ENCODE data around the gene ACVRL1.

Gene ACVRL1

GRCh38 chr12:51914034-51914923 is 7.0 kb downstream of the ACVRL1 start:
- DNase-seq (ENCODE audit: extremely low read depth in 1 of 2, low read depth in 1 of 2) = no peak

GRCh38 chr12:51915003-51915625 is 7.8 kb downstream of the ACVRL1 start:
- no peak for DNase-seq (ENCODE audit: extremely low read depth in 1 of 2, low read depth in 1 of 2)

- no peak for DNase-seq (ENCODE audit: extremely low read depth in 1 of 2, low read depth in 1 of 2)
Observed at GRCh38 chr12:51915951-51916350, 8.6 kb downstream of the ACVRL1 start.

GRCh38 chr12:51917041-51917590 is 9.8 kb downstream of the ACVRL1 start:
- no peak for DNase-seq (ENCODE audit: extremely low read depth in 1 of 2, low read depth in 1 of 2)

GRCh38 chr12:51917746-51918453 is 10.6 kb downstream of the ACVRL1 start:
- no peak for DNase-seq (ENCODE audit: extremely low read depth in 1 of 2, low read depth in 1 of 2)

GRCh38 chr12:51920046-51920445 is 12.7 kb downstream of the ACVRL1 start:
- no peak for DNase-seq (ENCODE audit: extremely low read depth in 1 of 2, low read depth in 1 of 2)

GRCh38 chr12:51921017-51921725 is 13.9 kb downstream of the ACVRL1 start:
- DNase-seq (ENCODE audit: extremely low read depth in 1 of 2, low read depth in 1 of 2) = no peak

- no peak for DNase-seq (ENCODE audit: extremely low read depth in 1 of 2, low read depth in 1 of 2)
Observed at GRCh38 chr12:51922146-51922545, 14.8 kb downstream of the ACVRL1 start.

- no peak for DNase-seq (ENCODE audit: extremely low read depth in 1 of 2, low read depth in 1 of 2)
Observed at GRCh38 chr12:51922762-51923505, 15.6 kb downstream of the ACVRL1 start.

- peak; percentile 19 to 31 for DNase-seq (ENCODE audit: extremely low read depth in 1 of 2, low read depth in 1 of 2)
Observed at GRCh38 chr12:51923506-51924365, 16.4 kb downstream of the ACVRL1 start.

- no peak for DNase-seq (ENCODE audit: extremely low read depth in 1 of 2, low read depth in 1 of 2)
Observed at GRCh38 chr12:51924551-51925319, 17.4 kb downstream of the ACVRL1 start.

- no peak for DNase-seq (ENCODE audit: extremely low read depth in 1 of 2, low read depth in 1 of 2)
Observed at GRCh38 chr12:51925346-51926063, 18.2 kb downstream of the ACVRL1 start.

- DNase-seq (ENCODE audit: extremely low read depth in 1 of 2, low read depth in 1 of 2) = no peak
Observed at GRCh38 chr12:51926064-51926632, 18.8 kb downstream of the ACVRL1 start.

- peak in 1 of 2 donors; percentile 25 for DNase-seq (ENCODE audit: extremely low read depth in 1 of 2, low read depth in 1 of 2)
Observed at GRCh38 chr12:51926718-51927117, 19.4 kb downstream of the ACVRL1 start.

- DNase-seq (ENCODE audit: extremely low read depth in 1 of 2, low read depth in 1 of 2) = no peak
Observed at GRCh38 chr12:51932218-51933076, 25.1 kb downstream of the ACVRL1 start.

GRCh38 chr12:51934080-51934479 is 26.8 kb downstream of the ACVRL1 start:
- DNase-seq (ENCODE audit: extremely low read depth in 1 of 2, low read depth in 1 of 2) = no peak

All from stimulated activated CD8-positive, alpha-beta memory T cell treated with anti-CD3 and anti-CD28 coated beads, Interleukin-7, amount 100 ng/mL, for 48 hours (primary cell).